Fibroblast of skin of abdomen (primary cell): ENCODE measurements around the gene MLLT10.

Experiments
- DNase-seq: peaks from one replicate; pipeline ENCODE4 v3.0.0-alpha.2; 2013

The MLLT10 gene

GRCh38 chr10:21650353-21650752 lies 116.3 kb downstream of the MLLT10 start:
- peak; percentile 35 for DNase-seq

- no peak for DNase-seq
Measured at GRCh38 chr10:21655236-21655635, 121.2 kb downstream of the MLLT10 start.

DNA sequence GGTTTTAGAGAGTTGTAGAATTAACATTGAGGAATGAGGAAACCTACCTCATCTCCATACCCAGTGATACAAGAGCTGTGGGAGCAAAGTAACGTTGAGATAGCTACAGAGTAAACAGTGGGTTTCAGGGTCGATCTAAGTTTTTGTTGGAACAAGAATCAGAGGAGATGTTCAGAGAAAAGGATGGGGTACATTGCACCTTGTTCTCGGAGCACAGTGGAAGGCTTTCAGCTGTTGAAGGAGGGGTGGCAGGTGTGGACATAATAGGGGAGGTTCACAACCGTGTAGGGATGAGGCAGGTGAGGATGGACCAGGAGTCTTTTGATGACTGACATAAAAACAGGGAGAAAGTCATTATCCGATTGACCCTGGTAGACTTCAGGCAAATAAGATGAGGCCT lies 121.7 kb downstream of the MLLT10 start:
- no peak for DNase-seq

DNA sequence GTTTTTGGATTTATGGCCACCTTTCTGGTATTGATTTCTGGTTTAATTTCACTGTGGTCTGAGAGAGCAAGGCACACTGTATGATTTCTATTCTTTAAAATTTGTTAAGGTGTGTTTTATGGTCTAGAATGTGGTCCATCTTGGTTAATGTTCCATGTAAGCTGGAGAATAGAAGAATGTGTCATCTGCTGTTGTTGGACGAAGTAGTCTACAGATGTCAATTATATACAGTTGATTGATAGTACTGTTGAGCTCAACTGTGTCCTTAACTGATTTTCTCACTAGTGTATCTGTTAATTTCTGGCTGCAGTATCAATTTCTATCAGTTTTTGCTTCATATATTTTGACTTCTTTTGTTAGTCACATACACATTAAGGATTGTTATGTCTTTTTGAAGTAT lies 127.1 kb downstream of the MLLT10 start:
- DNase-seq: no peak

DNA sequence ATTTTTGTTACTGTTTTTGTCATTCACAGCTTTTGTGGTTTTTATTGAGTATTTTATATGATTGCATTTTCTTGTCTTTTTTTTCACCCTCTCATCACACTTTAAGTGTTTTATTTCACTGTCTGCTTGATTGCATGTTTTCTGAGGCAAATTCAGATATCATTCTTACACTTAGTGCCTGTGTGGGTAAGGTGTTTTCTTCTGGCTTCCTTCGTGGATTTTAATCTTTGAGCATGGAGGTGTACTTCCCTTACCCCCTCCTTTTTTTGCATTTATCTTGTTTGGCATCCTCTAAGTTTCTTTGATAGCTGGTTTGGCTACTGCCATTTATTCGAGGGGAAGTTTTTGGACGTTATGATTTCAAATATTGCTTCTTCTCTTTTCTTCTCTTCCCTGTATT lies 127.9 kb downstream of the MLLT10 start:
- no peak for DNase-seq

DNA sequence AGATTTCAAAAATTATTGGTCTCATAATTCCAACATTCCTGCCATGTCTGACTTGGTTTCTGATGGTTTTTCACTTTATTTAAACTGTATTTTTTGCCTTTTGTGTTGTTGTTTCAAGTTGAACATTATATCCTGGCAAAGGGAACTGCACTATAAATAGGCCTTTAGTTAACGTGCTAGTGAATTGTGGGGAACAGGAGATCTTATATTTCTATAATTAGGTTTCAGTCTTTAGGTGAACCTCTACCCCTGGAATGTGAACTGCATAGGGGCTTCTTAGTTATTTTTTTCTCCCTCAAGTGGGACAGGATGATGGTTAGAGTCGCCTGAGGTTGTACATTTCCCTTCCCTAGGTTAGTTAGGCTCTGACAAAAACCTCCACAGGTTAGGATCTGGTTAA lies 128.6 kb downstream of the MLLT10 start:
- no peak for DNase-seq

- DNase-seq: peak; percentile 24
Measured at GRCh38 chr10:21668831-21669230, 134.8 kb downstream of the MLLT10 start.

GRCh38 chr10:21670391-21670790 lies 136.4 kb downstream of the MLLT10 start:
- no peak for DNase-seq

DNA sequence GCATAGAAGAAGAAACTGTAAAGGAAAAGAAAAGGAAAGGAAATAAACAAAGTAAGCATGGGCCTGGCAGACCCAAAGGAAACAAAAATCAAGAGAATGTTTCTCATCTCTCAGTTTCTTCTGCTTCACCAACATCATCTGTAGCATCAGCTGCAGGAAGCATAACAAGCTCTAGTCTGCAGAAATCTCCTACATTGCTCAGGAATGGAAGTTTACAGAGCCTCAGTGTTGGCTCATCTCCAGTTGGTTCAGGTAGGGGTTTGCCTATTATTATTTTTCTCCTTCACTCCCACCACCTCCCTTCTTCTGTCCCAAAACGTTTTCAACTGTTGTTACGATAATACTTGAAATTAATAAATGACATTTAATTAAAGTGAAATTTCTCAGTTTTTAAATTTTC lies 139.6 kb downstream of the MLLT10 start:
- no peak for DNase-seq

- peak; percentile 29 for DNase-seq
Measured at GRCh38 chr10:21675157-21675796, 141.2 kb downstream of the MLLT10 start.

GRCh38 chr10:21677551-21677950 lies 143.5 kb downstream of the MLLT10 start:
- DNase-seq: no peak

DNA sequence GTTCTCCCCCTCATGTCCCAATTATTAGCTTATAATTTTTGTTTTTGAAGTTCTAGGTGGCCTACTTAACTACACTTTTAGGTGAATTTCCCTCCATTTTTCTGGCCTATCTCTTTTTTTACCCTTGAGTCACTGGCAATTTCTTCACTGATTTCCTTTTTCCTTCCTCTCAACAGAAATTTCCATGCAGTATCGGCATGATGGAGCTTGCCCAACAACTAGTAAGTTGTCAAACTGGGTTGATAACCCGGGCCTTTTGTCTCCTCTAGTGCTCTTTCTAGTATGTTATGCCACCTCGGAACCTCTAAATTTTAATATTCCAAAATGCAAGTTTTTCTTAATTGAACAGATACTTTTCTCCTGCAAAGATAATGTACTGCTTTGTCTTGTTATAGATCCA lies 147.1 kb downstream of the MLLT10 start:
- no peak for DNase-seq

GRCh38 chr10:21687266-21688008 lies 153.4 kb downstream of the MLLT10 start:
- peak; percentile 75 for DNase-seq

- DNase-seq: no peak
Measured at GRCh38 chr10:21688009-21688332, 153.9 kb downstream of the MLLT10 start.

DNA sequence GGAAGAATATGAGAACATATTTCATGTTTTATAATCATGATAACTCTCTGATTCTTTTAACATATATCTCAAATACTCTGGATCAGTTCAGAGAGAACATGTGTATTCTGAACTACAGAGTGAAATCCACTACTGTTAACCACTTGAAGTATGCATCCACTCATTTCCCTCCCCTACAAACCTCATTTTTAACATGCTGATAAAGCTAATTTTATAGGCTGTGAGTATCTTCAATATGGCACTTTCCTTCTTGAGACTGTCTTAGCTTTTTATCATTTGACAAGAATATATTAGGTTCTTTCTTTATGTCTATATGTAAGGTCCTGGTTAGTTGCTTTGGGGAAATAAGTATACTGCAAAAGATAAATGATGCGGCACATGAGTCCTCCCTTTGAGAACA lies 154.8 kb downstream of the MLLT10 start:
- DNase-seq: no peak

- DNase-seq: no peak
Measured at GRCh38 chr10:21689881-21690280, 155.8 kb downstream of the MLLT10 start.

- DNase-seq: no peak
Measured at GRCh38 chr10:21692916-21693315, 158.9 kb downstream of the MLLT10 start.

DNA sequence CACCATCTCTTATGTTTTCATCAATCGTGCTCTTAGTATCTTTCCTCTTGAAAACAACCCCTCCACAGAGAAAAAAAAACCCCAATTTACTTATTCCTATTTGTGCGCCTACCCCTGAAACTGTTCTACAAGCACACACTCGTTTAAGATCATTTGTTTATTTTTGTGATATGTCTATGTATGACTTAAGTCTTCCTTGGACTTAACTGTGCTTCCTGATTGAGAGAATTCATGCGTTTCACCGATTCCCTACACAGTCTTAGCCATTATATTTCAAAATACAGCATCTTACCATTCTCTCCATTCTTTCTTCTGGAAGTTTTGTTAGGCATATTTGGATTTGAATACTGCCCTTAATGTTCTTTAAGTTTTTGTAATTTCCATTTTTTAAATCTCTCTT lies 159.4 kb downstream of the MLLT10 start:
- no peak for DNase-seq

GRCh38 chr10:21694631-21695030 lies 160.6 kb downstream of the MLLT10 start:
- DNase-seq: peak; percentile 90

- no peak for DNase-seq
Measured at GRCh38 chr10:21696302-21696701, 162.3 kb downstream of the MLLT10 start.

DNA sequence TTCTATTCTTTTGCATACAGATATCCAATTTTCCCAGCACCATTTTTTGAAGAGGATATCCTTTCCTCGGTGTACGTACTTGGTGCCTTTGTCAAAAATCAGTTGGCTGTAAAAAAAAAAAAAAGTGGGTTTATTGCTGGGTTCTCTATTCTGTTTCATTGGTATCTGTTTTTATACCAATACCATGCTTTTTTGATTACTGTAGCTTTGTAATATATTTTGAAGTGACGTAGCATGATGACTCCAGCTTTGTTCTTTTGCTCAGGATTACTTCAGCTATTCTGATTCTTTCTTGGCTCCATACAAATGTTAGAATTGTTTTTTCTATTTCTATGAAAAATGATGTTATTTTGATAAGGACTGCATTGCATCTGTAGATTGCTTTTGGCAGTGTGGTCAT lies 165.5 kb downstream of the MLLT10 start:
- DNase-seq: no peak

GRCh38 chr10:21700474-21700873 lies 166.4 kb downstream of the MLLT10 start:
- no peak for DNase-seq

DNA sequence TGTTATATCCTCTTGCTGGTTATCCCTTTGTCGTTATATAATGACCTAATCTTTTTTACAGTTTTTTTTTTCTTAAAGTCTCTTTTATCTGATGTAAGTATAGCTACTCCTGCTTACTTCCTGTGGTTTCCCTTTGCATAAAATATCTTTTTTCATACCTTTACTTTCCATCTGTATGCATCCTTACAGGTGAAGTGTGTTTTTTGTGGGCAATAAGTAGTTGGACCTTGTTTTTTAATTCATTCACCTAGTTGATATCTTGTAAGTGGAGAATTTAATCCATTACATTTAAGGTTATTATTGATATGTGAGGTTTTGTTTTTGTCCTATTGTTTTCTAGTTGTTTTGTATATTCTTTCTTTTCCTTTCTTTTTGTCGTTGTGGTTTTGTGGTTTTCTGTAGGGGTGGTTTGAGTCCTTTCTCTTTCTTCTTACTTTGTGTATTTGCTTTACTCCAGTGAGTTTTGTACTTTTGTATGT lies 168.6 kb downstream of the MLLT10 start:
- DNase-seq: no peak

GRCh38 chr10:21705142-21705827 lies 171.3 kb downstream of the MLLT10 start:
- DNase-seq: no peak
